GM19240 (cell line): ENCODE measurements around the gene PRKAG3.

Experiments
- DNase-seq: peaks from one replicate; pipeline ENCODE4 v3.0.0; 2011; ENCODE audit warnings: low spot score; ENCODE audit not compliant: insufficient read length

Gene PRKAG3

GRCh38 chr2:218815244-218815637 lies 16.4 kb downstream of the PRKAG3 start:
- no peak for DNase-seq

GRCh38 chr2:218814540-218815243 lies 16.9 kb downstream of the PRKAG3 start:
- DNase-seq = no peak

GRCh38 chr2:218813771-218814460 lies 17.7 kb downstream of the PRKAG3 start:
- DNase-seq = no peak

- no peak for DNase-seq
Observed at GRCh38 chr2:218812861-218813260, 18.7 kb downstream of the PRKAG3 start.

DNA sequence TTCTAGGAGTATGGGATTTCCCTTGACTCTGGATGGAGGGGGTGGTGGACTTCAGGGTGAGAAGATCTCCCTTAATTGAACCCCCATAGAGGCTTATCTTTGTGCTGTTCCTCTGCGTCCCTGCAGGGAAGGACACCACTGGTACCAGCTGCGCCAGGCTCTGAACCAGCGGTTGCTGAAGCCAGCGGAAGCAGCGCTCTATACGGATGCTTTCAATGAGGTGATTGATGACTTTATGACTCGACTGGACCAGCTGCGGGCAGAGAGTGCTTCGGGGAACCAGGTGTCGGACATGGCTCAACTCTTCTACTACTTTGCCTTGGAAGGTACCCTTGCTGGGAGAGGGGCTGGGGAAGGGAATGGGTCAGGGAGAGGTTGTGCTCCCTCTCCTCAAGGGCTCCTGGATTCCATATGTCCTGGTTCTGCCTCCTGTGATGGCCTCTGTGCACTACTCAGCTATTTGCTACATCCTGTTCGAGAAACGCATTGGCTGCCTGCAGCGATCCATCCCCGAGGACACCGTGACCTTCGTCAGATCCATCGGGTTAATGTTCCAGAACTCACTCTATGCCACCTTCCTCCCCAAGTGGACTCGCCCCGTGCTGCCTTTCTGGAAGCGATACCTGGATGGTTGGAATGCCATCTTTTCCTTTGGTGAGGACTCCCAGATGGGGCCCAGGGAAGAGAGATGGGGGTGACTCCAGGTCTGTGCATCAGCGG lies 19.3 kb downstream of the PRKAG3 start:
- DNase-seq = no peak

DNA sequence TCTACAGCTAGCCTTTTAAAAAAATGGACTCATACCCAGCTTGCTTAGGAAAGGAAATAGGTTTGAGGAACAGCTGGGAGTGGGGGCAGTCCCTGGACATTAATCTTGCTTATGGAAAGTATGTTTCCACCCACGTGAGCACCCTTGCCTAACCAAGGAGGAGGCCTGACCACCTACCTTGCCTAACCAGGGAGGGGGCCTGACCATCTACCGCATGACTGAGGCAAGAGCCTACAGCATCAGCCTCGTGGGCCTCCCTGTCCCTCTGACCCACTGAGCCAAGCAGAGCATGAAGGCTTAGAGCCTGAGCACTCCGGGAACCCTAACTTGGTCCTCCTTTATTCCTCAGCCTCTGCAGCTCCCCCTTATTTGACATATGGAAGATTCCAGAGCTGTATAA lies 20.2 kb downstream of the PRKAG3 start:
- no peak for DNase-seq

DNA sequence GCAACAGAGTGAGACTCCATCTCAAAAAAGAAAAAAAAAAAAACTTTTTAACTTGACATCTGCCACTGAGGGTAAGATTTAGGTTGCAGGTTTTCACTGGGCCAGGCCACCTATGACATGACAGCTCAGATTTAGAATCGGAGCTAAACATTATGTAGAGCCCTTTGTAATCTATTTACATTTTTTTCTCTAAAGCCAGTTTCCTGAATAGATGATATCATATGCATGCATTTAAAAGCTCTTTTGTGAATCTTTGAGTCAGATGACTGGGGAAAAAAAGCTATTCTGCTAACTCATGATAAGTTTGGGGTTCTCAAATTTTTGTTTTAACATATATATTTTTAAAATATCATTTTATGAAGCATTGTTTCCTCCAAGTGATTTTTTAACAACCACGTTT lies 21.3 kb downstream of the PRKAG3 start:
- no peak for DNase-seq

DNA sequence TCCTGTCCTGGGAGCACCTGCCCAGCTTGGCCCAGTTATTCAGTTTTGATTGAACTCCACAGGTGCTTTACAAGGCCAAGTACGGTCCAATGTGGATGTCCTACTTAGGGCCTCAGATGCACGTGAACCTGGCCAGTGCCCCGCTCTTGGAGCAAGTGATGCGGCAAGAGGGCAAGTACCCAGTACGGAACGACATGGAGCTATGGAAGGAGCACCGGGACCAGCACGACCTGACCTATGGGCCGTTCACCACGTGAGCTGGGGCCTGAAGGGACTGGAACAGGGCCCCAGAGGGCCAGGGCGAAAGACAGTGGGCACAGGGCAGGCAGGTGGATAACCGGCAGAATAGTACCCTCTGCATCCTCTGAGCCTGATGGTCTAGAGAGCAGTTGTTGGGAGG lies 22.1 kb downstream of the PRKAG3 start:
- no peak for DNase-seq

DNA sequence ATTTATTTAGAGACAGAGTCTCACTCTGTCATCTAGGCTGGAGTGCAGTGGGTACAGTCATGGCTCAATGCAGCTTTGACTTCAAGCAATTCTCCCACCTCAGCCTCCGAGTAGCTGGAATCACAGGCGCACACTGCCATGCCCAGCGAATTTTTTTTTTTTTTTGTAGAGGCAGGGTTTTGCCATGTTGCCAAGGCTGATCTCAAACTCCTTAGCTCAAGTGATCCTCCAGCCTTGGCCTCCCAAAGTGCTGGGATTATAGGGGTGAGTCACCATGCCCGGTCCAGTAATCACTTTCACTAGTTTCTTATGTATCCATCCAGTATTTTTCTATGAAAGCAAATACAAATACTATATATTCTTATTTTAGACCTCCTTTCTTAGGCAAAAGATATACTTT lies 24.0 kb downstream of the PRKAG3 start:
- DNase-seq = no peak

- no peak for DNase-seq
Observed at GRCh38 chr2:218806346-218806978, 25.1 kb downstream of the PRKAG3 start.

GRCh38 chr2:218805627-218806026 lies 26.0 kb downstream of the PRKAG3 start:
- no peak for DNase-seq

DNA sequence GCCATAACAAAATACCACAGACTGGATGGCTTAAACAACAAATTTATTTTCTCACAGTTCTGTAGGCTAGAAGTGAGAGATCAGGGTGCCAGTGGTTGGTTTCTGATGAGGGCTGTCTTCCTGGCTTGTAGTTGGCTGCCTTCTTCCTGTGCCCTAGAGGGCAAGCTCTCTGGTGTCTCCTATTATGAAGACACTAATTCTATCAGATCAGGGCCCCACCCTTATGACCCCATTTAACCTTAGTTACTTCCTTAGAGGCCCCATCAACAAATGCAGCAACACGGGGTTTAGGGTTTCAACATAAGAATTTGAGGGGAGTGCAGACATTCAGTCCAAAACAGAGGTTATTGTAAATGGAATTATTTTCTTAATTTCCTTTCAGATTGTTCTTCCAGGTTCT lies 26.8 kb downstream of the PRKAG3 start:
- DNase-seq = no peak

DNA sequence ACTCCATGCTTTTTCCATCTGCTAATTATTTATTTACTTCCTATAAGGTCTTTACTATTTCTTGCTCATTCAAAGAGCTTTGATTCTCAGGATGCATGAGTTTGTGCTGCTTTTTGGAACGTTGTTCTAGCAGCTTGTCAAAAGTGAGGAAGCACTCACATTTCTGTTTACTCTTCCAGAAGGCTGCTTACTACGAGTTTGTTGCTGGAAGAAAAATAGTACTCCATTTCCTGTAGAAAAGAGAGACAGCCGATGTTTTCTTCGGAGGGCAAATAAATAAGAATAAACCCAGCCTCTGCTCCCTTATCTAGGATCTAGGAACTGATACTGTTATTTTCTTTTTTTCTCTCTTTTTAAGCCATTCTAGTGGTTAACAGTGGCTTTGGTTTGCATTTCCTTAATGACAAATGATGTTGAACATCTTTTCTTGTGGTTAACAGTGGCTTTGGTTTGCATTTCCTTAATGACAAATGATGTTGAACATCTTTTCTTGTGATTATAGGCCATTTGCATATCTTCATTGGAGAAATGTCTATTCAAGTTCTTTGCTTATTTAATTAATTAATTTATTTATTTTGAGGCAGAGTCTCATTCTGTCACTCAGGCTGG lies 29.1 kb downstream of the PRKAG3 start:
- no peak for DNase-seq

GRCh38 chr2:218799990-218800389 lies 31.6 kb downstream of the PRKAG3 start:
- DNase-seq = no peak

DNA sequence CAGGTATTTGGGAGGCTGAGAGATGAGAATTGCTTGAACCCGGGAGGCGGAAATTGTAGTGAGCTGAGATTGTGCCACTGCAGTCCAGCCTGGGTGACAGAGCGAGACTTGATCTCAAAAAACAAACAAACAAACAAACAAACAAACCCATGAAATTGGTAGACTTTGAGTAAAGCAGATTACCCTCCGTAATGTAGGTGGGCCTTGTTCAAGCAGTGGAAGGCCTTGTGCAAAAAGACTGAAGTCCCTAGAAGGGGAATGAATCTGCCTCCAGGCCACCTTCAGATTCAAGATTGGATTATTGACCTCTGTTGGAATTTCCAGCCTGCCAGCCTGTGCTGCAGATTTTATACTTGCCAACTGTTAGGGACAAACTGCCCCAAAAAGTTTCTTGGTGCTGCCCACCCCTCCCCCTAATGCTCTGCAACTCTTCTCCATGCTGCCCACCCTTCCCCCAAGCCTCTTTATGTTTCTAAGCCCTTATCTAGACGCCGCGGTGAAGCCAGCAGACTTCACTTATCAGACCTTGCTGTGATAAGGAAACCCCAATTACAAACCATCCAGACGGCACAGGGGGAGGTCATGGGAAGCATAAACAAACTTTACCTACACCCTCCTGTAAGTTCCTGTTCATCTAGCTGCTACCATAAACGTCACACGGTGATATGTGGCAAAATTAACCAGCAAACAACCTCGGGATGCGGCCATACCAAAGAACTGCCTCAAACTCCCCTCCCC lies 32.7 kb downstream of the PRKAG3 start:
- no peak for DNase-seq

GRCh38 chr2:218796691-218797090 lies 34.9 kb downstream of the PRKAG3 start:
- DNase-seq = no peak

GRCh38 chr2:218792433-218792832 lies 39.2 kb downstream of the PRKAG3 start:
- DNase-seq = no peak

GRCh38 chr2:218788529-218789255 lies 42.9 kb downstream of the PRKAG3 start:
- no peak for DNase-seq

DNA sequence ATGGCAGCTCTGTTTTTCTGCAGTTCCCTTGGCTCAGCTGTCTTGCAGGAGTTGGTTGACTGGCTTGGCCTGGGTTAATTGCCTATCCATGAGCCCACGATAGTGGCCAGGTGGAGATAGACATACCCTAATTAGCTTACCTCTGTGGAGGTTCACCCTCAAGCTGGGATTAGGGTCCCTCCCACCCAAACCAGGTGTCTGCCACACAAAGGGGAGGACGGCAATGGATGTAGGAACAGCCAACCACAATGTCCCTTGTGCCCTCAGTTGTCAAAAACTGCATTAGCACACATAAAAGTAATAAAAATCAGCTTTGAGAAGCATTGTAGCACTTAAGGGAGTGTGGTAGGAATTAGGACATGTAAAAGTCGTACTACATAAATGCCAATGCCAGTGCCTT lies 45.5 kb downstream of the PRKAG3 start:
- no peak for DNase-seq

DNA sequence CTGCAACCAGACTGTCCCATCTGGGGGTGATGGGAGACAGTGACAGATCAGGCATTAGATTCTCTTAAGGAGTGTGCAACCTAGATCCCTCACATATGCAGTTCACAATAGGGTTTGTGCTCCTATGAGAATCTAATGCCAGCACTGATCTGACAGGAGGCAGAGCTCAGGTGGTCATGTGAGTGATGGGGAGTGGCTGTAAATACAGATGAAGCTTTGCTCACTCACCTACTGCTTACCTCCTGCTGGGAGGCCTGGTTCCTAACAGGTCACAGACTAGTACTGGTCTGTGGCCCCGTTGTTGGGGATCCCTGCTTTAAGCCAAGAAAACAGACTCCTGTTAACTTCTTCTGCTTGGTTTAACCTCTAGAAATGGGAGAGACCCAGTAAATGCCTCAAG lies 46.5 kb downstream of the PRKAG3 start:
- no peak for DNase-seq
